CD14-positive monocyte (primary cell): ENCODE measurements around the gene EIF1AD. TPM values are rescaled to one million over a fixed set of nuclear protein-coding genes. Genes with fewer than 3 reads are reported as not detected.

ENCODE experiments used
- DNase-seq, 3 donors: peaks; one replicate each; pipeline ENCODE4 v3.0.0-alpha.2; 2011 to 2022
- H2AFZ ChIP-seq: 2 replicates; pipeline ENCODE4 v1.6.0; 2012; ENCODE audit warnings: mild to moderate bottlenecking, low read depth, low read length, inconsistent platforms; ENCODE audit not compliant: insufficient read depth, poor library complexity, severe bottlenecking
- H3K27ac ChIP-seq, 2 donors: 1 replicate in 1 of 2; 2 replicates in 1 of 2; pipeline ENCODE4 v1.5.1; 2012 to 2013; ENCODE audit warnings: low read length in 2 of 2, control low read depth in 1 of 2, inconsistent platforms in 1 of 2, low read depth in 1 of 2, mild to moderate bottlenecking in 1 of 2
- H3K27me3 ChIP-seq, 2 donors: one replicate each; pipeline versions ENCODE4 v1.6.0 to v1.6.1; 2011 to 2013; ENCODE audit warnings: low read length in 2 of 2; ENCODE audit not compliant: control insufficient read depth in 2 of 2, insufficient read depth in 2 of 2
- H3K36me3 ChIP-seq, 2 donors: replicated peaks in 1 of 2; 1 replicate in 1 of 2; 2 replicates in 1 of 2; pipeline versions ENCODE4 v1.5.1 to v1.6.1; 2012 to 2013; ENCODE audit warnings: low read length in 2 of 2, control low read depth in 1 of 2, inconsistent platforms in 1 of 2, mild to moderate bottlenecking in 1 of 2; ENCODE audit not compliant: insufficient read depth in 2 of 2, control insufficient read depth in 1 of 2
- H3K4me1 ChIP-seq, 2 donors: 1 replicate in 1 of 2; 2 replicates in 1 of 2; pipeline versions ENCODE4 v1.5.1 to v1.6.1; 2012 to 2013; ENCODE audit warnings: low read length in 2 of 2, control low read depth in 1 of 2, inconsistent platforms in 1 of 2, mild to moderate bottlenecking in 1 of 2, moderate library complexity in 1 of 2; ENCODE audit not compliant: insufficient read depth in 2 of 2, control insufficient read depth in 1 of 2
- H3K4me2 ChIP-seq: replicated peaks from 2 replicates; pipeline ENCODE3; 2012; ENCODE audit warnings: low read length, moderate library complexity, mild to moderate bottlenecking; ENCODE audit not compliant: poor library complexity, severe bottlenecking; ENCODE audit errors: extremely low read depth
- H3K4me3 ChIP-seq, 3 experiments: fragments of 200-600 bp in 1 of 3; sonication (generic) in 1 of 3; replicated peaks in 1 of 3; 1 replicate in 2 of 3; 2 replicates in 1 of 3; pipeline ENCODE4 v1.5.1; 2011 to 2013; ENCODE audit warnings: low read length in 3 of 3, mild to moderate bottlenecking in 3 of 3, control low read depth in 2 of 3, low read depth in 2 of 3, inconsistent platforms in 1 of 3, moderate library complexity in 1 of 3
- H3K79me2 ChIP-seq: 2 replicates; pipeline ENCODE4 v1.6.0; 2012; ENCODE audit warnings: mild to moderate bottlenecking, control low read depth, inconsistent platforms, low read length, moderate library complexity; ENCODE audit not compliant: insufficient read depth
- H3K9ac ChIP-seq: 2 replicates; pipeline ENCODE4 v1.6.0; 2017; ENCODE audit warnings: low read length, mild to moderate bottlenecking; ENCODE audit not compliant: insufficient read depth, poor library complexity, severe bottlenecking
- H3K9me3 ChIP-seq, 2 donors: replicated peaks in 1 of 2; 1 replicate in 1 of 2; 2 replicates in 1 of 2; pipeline versions ENCODE4 v1.5.1 to v1.6.1; 2012 to 2013; ENCODE audit warnings: low read length in 2 of 2, control low read depth in 1 of 2; ENCODE audit not compliant: control insufficient read depth in 1 of 2, insufficient read depth in 1 of 2
- H4K20me1 ChIP-seq: 2 replicates; pipeline ENCODE4 v1.6.0; 2012; ENCODE audit warnings: mild to moderate bottlenecking, low read length, control low read depth, moderate library complexity; ENCODE audit not compliant: insufficient read depth
- H3K27ac Mint-ChIP-seq, 7 donors: one replicate each; pipeline ENCODE4 v1.8.0; 2020; ENCODE audit warnings: mild to moderate bottlenecking in 7 of 7, mixed read lengths in 7 of 7, moderate library complexity in 6 of 7, inconsistent platforms in 2 of 7
- H3K27me3 Mint-ChIP-seq, 3 donors: one replicate each; pipeline ENCODE4 v1.8.0; 2021 to 2022; ENCODE audit warnings: low read depth in 3 of 3, mild to moderate bottlenecking in 3 of 3, mixed read lengths in 3 of 3, moderate library complexity in 3 of 3, inconsistent platforms in 1 of 3
- H3K36me3 Mint-ChIP-seq, 2 donors: one replicate each; pipeline ENCODE4 v1.8.0; 2020; ENCODE audit warnings: mixed read lengths in 2 of 2, inconsistent platforms in 1 of 2, mild to moderate bottlenecking in 1 of 2
- H3K4me1 Mint-ChIP-seq: one replicate; pipeline ENCODE4 v1.8.0; 2020; ENCODE audit warnings: mild to moderate bottlenecking, mixed read lengths
- H3K4me3 Mint-ChIP-seq, 2 donors: one replicate each; pipeline ENCODE4 v1.8.0; 2020; ENCODE audit warnings: mild to moderate bottlenecking in 2 of 2, mixed read lengths in 2 of 2, moderate library complexity in 1 of 2
- H3K9me3 Mint-ChIP-seq, 7 donors: one replicate each; pipeline ENCODE4 v1.8.0; 2020 to 2022; ENCODE audit warnings: mixed read lengths in 7 of 7, mild to moderate bottlenecking in 6 of 7, moderate library complexity in 6 of 7, inconsistent platforms in 2 of 7
- CTCF ChIP-seq: fragments of 200-600 bp; IDR thresholded peaks from one replicate; pipeline ENCODE4 v1.8.0; 2022; ENCODE audit warnings: antibody characterized with exemption, mild to moderate bottlenecking
- WGBS: methylation state at CpG from one replicate; pipeline ENCODE4 v1.1.5; 2013; ENCODE audit warnings: missing lambda C conversion rate; ENCODE audit not compliant: insufficient coverage; 5-methylcytosine and 5-hydroxymethylcytosine counted together
- intact Hi-C, 2 donors: fragments of 100-400 bp; cut with micrococcal nuclease; formaldehyde crosslinking; loops; one replicate each; pipeline versions ENCODE4 v1.15.0 to v1.15.1; 2023
- polyA plus RNA-seq, 3 donors: library from polyadenylated mRNA; depleted of rRNA in 1 of 3; unstranded in 2 of 3; stranded (reverse) in 1 of 3; fragments of 300-500 nt in 2 of 3; fragments of >200 nt in 1 of 3; fragmentation: Illumina TruSeq in 2 of 3; gene quantifications; 1 replicate in 2 of 3; 2 replicates in 1 of 3; pipeline ENCODE4 v1.2.3, GENCODE V29; 2012 to 2021

The EIF1AD gene
- polyA plus RNA-seq, 3 donors, result 16.4 to 23.1 (median 18.2) TPM

DNA sequence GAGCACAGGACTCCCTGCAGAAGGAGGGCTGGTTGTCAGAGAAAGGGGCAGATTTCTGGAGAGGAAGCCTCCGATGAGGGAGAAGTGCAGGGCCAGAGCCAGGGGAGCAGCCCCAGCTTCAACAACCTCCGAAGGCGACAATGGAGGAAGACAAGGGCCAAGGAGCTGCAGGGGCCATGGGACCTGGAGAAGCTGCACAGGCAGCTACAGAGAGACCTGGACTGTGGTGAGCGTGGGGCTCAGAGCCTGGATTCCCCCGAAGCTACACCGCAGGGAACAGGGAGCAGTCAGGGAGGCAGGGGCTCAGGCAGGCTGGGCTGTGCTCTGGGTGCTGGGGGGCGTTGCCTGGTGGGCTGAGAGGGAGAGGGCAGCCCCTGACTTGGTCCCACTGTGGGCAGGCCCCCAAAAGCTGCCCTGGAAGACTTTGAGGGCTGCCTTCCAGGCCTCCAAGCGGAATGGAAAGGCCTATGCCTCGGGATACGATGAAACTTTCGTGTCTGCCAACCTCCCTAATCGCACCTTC is 54.3 kb downstream of the EIF1AD start:
- Mint-ChIP-seq H3K9me3 (peaks cover 0 to 2% (median 0%) of the 10 kb centered on the region in 7 donors), H3K27me3 (peaks cover 11 to 16% (median 12%) of the 10 kb centered on the region in 3 donors)
- 90% methylated on average over 7 of the region's 12 CpGs for WGBS

GRCh38 chr11:65947133-65947532 is 54.8 kb downstream of the EIF1AD start:
- DNase-seq, result no peak
- H3K36me3 ChIP-seq, result no peaks in the 10 kb centered on the region
- H3K4me1 ChIP-seq, result peaks cover 5% of the 10 kb centered on the region in 2 donors
- H3K4me2 ChIP-seq, result no peak overlapping the region
- peaks cover 6% of the 10 kb centered on the region for H3K4me1 Mint-ChIP-seq
- H2AFZ ChIP-seq, result no peak overlapping the region
- H3K4me3 ChIP-seq, result no peak overlapping the region
- TF ChIP-seq CTCF, result no peak
- WGBS, result 90% methylated on average over 13 of the region's 13 CpGs
- intact Hi-C loops, result no loop called here
- no peak overlapping the region for H3K4me3 Mint-ChIP-seq
- no peaks in the 10 kb centered on the region for H4K20me1 ChIP-seq
- peaks cover 0 to 2% (median 0%) of the 10 kb centered on the region in 7 donors for H3K9me3 Mint-ChIP-seq
- H3K27ac Mint-ChIP-seq, result peak overlapping the region in 1 of 7 donors; percentile 61
- no peak overlapping the region for H3K9ac ChIP-seq
- H3K27ac ChIP-seq, result no peak overlapping the region
- H3K27me3 ChIP-seq, result no peaks in the 10 kb centered on the region
- no peaks in the 10 kb centered on the region for H3K36me3 Mint-ChIP-seq
- no peaks in the 10 kb centered on the region for H3K79me2 ChIP-seq
- H3K27me3 Mint-ChIP-seq, result peaks cover 11 to 15% (median 11%) of the 10 kb centered on the region in 3 donors
- H3K9me3 ChIP-seq, result no peaks in the 10 kb centered on the region

More for the DNA sequence above, 54.3 kb downstream of the EIF1AD start:
- Histone ChIP-seq H3K79me2 (no peaks in the 10 kb centered on the region), H3K27me3 (no peaks in the 10 kb centered on the region), H3K4me2 (no peak overlapping the region), H4K20me1 (no peaks in the 10 kb centered on the region), H3K9me3 (no peaks in the 10 kb centered on the region), H3K27ac (no peak overlapping the region), H3K36me3 (no peaks in the 10 kb centered on the region), H3K9ac (no peak overlapping the region), H3K4me3 (no peak overlapping the region), H2AFZ (no peak overlapping the region), H3K4me1 (peaks cover 0 to under 1% of the 10 kb centered on the region in 2 donors)
- no peak for DNase-seq
- no peak overlapping the region for H3K4me3 Mint-ChIP-seq
- no peak overlapping the region for H3K27ac Mint-ChIP-seq
- no peak for TF ChIP-seq CTCF
- intact Hi-C loops, result no loop called here
- H3K36me3 Mint-ChIP-seq, result no peaks in the 10 kb centered on the region
- H3K4me1 Mint-ChIP-seq, result peaks cover under 1% of the 10 kb centered on the region
